ENCODE results near the gene CFD.

- TF ChIP-seq, protein P1, sequence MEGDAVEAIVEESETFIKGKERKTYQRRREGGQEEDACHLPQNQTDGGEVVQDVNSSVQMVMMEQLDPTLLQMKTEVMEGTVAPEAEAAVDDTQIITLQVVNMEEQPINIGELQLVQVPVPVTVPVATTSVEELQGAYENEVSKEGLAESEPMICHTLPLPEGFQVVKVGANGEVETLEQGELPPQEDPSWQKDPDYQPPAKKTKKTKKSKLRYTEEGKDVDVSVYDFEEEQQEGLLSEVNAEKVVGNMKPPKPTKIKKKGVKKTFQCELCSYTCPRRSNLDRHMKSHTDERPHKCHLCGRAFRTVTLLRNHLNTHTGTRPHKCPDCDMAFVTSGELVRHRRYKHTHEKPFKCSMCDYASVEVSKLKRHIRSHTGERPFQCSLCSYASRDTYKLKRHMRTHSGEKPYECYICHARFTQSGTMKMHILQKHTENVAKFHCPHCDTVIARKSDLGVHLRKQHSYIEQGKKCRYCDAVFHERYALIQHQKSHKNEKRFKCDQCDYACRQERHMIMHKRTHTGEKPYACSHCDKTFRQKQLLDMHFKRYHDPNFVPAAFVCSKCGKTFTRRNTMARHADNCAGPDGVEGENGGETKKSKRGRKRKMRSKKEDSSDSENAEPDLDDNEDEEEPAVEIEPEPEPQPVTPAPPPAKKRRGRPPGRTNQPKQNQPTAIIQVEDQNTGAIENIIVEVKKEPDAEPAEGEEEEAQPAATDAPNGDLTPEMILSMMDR (IDR thresholded peaks at IDR 0.05; ENCODE audit: low read depth, low read length, missing input control) = no peak
- no peak for TF ChIP-seq FOXA1 (IDR thresholded peaks at IDR 0.05)
- TF ChIP-seq TAF1 (conservative IDR thresholded peaks at IDR 0.05) = no peak
- TF ChIP-seq MAX (IDR thresholded peaks at IDR 0.05) = no peak
- TF ChIP-seq JUND (IDR thresholded peaks at IDR 0.05) = no peak
- TF ChIP-seq SP1 (IDR thresholded peaks at IDR 0.05) = no peak
- TF ChIP-seq YY1 (IDR thresholded peaks at IDR 0.05) = no peak
- TF ChIP-seq NR2F2 (IDR thresholded peaks at IDR 0.05) = no peak
- no peak for TF ChIP-seq ZBTB33 (IDR thresholded peaks at IDR 0.05)
- TF ChIP-seq HNF4G (IDR thresholded peaks at IDR 0.05) = no peak
- TF ChIP-seq, protein P2, sequence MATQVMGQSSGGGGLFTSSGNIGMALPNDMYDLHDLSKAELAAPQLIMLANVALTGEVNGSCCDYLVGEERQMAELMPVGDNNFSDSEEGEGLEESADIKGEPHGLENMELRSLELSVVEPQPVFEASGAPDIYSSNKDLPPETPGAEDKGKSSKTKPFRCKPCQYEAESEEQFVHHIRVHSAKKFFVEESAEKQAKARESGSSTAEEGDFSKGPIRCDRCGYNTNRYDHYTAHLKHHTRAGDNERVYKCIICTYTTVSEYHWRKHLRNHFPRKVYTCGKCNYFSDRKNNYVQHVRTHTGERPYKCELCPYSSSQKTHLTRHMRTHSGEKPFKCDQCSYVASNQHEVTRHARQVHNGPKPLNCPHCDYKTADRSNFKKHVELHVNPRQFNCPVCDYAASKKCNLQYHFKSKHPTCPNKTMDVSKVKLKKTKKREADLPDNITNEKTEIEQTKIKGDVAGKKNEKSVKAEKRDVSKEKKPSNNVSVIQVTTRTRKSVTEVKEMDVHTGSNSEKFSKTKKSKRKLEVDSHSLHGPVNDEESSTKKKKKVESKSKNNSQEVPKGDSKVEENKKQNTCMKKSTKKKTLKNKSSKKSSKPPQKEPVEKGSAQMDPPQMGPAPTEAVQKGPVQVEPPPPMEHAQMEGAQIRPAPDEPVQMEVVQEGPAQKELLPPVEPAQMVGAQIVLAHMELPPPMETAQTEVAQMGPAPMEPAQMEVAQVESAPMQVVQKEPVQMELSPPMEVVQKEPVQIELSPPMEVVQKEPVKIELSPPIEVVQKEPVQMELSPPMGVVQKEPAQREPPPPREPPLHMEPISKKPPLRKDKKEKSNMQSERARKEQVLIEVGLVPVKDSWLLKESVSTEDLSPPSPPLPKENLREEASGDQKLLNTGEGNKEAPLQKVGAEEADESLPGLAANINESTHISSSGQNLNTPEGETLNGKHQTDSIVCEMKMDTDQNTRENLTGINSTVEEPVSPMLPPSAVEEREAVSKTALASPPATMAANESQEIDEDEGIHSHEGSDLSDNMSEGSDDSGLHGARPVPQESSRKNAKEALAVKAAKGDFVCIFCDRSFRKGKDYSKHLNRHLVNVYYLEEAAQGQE (IDR thresholded peaks at IDR 0.05) = no peak
- TF ChIP-seq GABPA (IDR thresholded peaks at IDR 0.05 in 1 of 2, conservative IDR thresholded peaks at IDR 0.05 in 1 of 2) = no peak
- TF ChIP-seq RAD21 (IDR thresholded peaks at IDR 0.05) = no peak
- TF ChIP-seq EGR1 (IDR thresholded peaks at IDR 0.05; ENCODE audit: low read depth in 2 of 2) = no peak
These were observed 42.6 kb downstream of the CFD start for GRCh38 chr19:902093-902370.
